Mucosa of descending colon (tissue), 3 donors: ENCODE measurements around the gene UBALD1. TPM values are rescaled to one million over a fixed set of nuclear protein-coding genes. Genes with fewer than 3 reads are reported as not detected.

Source experiments
- ATAC-seq: fragments of 200-7000 bp; cut with Tn5 transposase; one replicate; pipeline ENCODE4 v1.9.1; 2020; ENCODE audit warnings: mild to moderate bottlenecking, moderate library complexity
- DNase-seq, 3 donors: peaks; one replicate each; pipeline ENCODE4 v3.0.0-alpha.2; 2020
- H3K36me3 ChIP-seq: fragments of 200-600 bp; one replicate; pipeline ENCODE4 v1.8.0; 2021; ENCODE audit warnings: low read depth, mild to moderate bottlenecking
- H3K4me1 ChIP-seq: fragments of 200-600 bp; one replicate; pipeline ENCODE4 v1.8.0; 2021; ENCODE audit warnings: low read depth, mild to moderate bottlenecking
- H3K4me3 ChIP-seq: fragments of 200-600 bp; one replicate; pipeline ENCODE4 v1.8.0; 2021; ENCODE audit warnings: mild to moderate bottlenecking
- H3K9me3 ChIP-seq: fragments of 200-600 bp; one replicate; pipeline ENCODE4 v1.8.0; 2021; ENCODE audit warnings: mild to moderate bottlenecking
- CTCF ChIP-seq: fragments of 200-600 bp; IDR thresholded peaks from one replicate; pipeline ENCODE4 v1.8.0; 2022; ENCODE audit warnings: antibody characterized with exemption, mild to moderate bottlenecking
- intact Hi-C, 2 donors: fragments of 100-400 bp; cut with DNase I in 1 of 2; cut with micrococcal nuclease in 1 of 2; formaldehyde crosslinking; loops; one replicate each; pipeline versions ENCODE4 v1.11.0 to v1.11.1; 2022; cut with DNase I, micrococcal nuclease
- long read RNA-seq, 2 donors: library from polyadenylated mRNA; unstranded; transcript quantifications; one replicate each; pipeline ENCODE4 v2.0.0, GENCODE V29; 2019 to 2021
- total RNA-seq, 3 donors: library from RNA; stranded (reverse); fragmentation: NEBNext Ultra II Directional in 2 of 3; extraction: Animal tissue kit (Norgen Biotek cat#: 25700) in 2 of 3; gene quantifications; one replicate each; pipeline versions ENCODE4 v1.2.1 to v1.2.4, GENCODE V29; 2021 to 2023
- donor health status: DM: no; HTN: no; CAD: no; lungs with moderate emphysema.
- donor health status: DM: no; HTN: no; CAD: no.
- donor health status: DM: no; HTN: yes; CAD: no.

UBALD1 gene
- 10 to 100 TPM; 21.3 to 38.8 (median 22.5) TPM for total RNA-seq
- long read RNA-seq, donor 1, transcript UBALD1-201 (3 exons, 1,413 nt) = major isoform, 21 of 41 reads
- long read RNA-seq, donor 1, transcript UBALD1-205 (1 exons, 2,641 nt) = minor isoform, 5 of 41 reads
- long read RNA-seq, donor 1, partial matches to known transcripts = 3 of 41 reads
- long read RNA-seq, donor 1, other reads (novel, unspliced or antisense) = 11 of 41 reads
- long read RNA-seq, donor 2, partial matches to known transcripts = 0 of 2 reads
- long read RNA-seq, donor 2, other reads (novel, unspliced or antisense) = 1 of 2 reads

GRCh38 chr16:4614571-4615383 is at the start of gene UBALD1:
UBALD1 (minus strand) TSS chr16:4614888; CDS start chr16:4614797, 91 bp downstream.
- Histone ChIP-seq H3K4me3 (peak within 1 kb of the TSS; percentile 90), H3K9me3 (no peaks in the 10 kb centered on the region), H3K36me3 (no peaks in the 10 kb centered on the region), H3K4me1 (peaks cover 27% of the 10 kb centered on the region)
- intact Hi-C loops = no loop called here
- DNase-seq (peak; percentile 89 to 93 (median 91)), ATAC-seq (peak; percentile 74)
- TF ChIP-seq CTCF = no peak

- Histone ChIP-seq H3K4me3 (no peak overlapping the region), H3K9me3 (no peaks in the 10 kb centered on the region), H3K4me1 (peaks cover 28% of the 10 kb centered on the region), H3K36me3 (peaks cover 3% of the 10 kb centered on the region)
- peak; percentile 6 for ATAC-seq
- intact Hi-C loops = no loop called here
- peak; percentile 52 to 75 (median 61) for DNase-seq
- no peak for TF ChIP-seq CTCF
Observed at GRCh38 chr16:4663777-4664465, 49.2 kb upstream of the UBALD1 start.

GRCh38 chr16:4663465-4663776 is 48.7 kb upstream of the UBALD1 start:
- H3K4me3 ChIP-seq = no peak overlapping the region
- no peak for DNase-seq
- ATAC-seq = no peak
- H3K9me3 ChIP-seq = no peaks in the 10 kb centered on the region
- peaks cover 28% of the 10 kb centered on the region for H3K4me1 ChIP-seq
- intact Hi-C loops = no loop called here
- TF ChIP-seq CTCF = no peak
- peaks cover 3% of the 10 kb centered on the region for H3K36me3 ChIP-seq

GRCh38 chr16:4661661-4662060 is 47.0 kb upstream of the UBALD1 start:
- Histone ChIP-seq H3K4me1 (peaks cover 28% of the 10 kb centered on the region), H3K4me3 (no peak overlapping the region), H3K36me3 (peaks cover 6% of the 10 kb centered on the region), H3K9me3 (no peaks in the 10 kb centered on the region)
- no peak for TF ChIP-seq CTCF
- intact Hi-C loops = no loop called here
- DNase-seq = no peak
- ATAC-seq = no peak

- intact Hi-C loops = no loop called here
- Histone ChIP-seq H3K4me1 (peaks cover 25% of the 10 kb centered on the region), H3K36me3 (peaks cover 9% of the 10 kb centered on the region), H3K9me3 (no peaks in the 10 kb centered on the region), H3K4me3 (no peak overlapping the region)
- no peak for TF ChIP-seq CTCF
- ATAC-seq = no peak
- DNase-seq = peak; percentile 29 to 77 (median 65)
Observed at GRCh38 chr16:4660454-4661007, 45.8 kb upstream of the UBALD1 start.
